Fibroblast of mammary gland (primary cell): Measurements from ENCODE around the gene CEP128.
"Not testable (repeated sequence)": the region's sequence is repeated elsewhere in the genome, so short reads cannot be mapped to it uniquely, and the experiment has no call there.

Experiments used
- DNase-seq: peaks from one replicate; pipeline ENCODE4 v3.0.0-alpha.2; 2010; ENCODE audit warnings: low read depth
- H3K4me3 ChIP-seq: 2 replicates; pipeline ENCODE4 v1.5.1; 2011; ENCODE audit warnings: low read depth, mild to moderate bottlenecking, low read length, moderate library complexity; ENCODE audit not compliant: control insufficient read depth
- CTCF ChIP-seq: conservative IDR thresholded peaks from 2 replicates; pipeline ENCODE4 v1.5.1; 2011; ENCODE audit warnings: low read depth, low read length, inconsistent platforms; ENCODE audit not compliant: control insufficient read depth, insufficient read depth

Gene CEP128

GRCh38 chr14:80927083-80927989, 14.2 kb downstream of the CEP128 start:
- DNase-seq: no peak
- no peak overlapping the region for H3K4me3 ChIP-seq
- TF ChIP-seq CTCF: no peak

GRCh38 chr14:80926397-80927082, 15.0 kb downstream of the CEP128 start:
- DNase-seq: peak; percentile 66
- no peak overlapping the region for H3K4me3 ChIP-seq
- no peak for TF ChIP-seq CTCF

GRCh38 chr14:80924365-80925103, 17.0 kb downstream of the CEP128 start:
- H3K4me3 ChIP-seq: no peak overlapping the region
- TF ChIP-seq CTCF: no peak
- DNase-seq: no peak

- H3K4me3 ChIP-seq: no peak overlapping the region
- no peak for DNase-seq
- no peak for TF ChIP-seq CTCF
These were observed 18.2 kb downstream of the CEP128 start for GRCh38 chr14:80923368-80923767.

GRCh38 chr14:80919622-80920021, 21.9 kb downstream of the CEP128 start:
- TF ChIP-seq CTCF: no peak
- H3K4me3 ChIP-seq: no peak overlapping the region
- DNase-seq: no peak

GRCh38 chr14:80912013-80912412, 29.5 kb downstream of the CEP128 start:
- not testable (repeated sequence) for DNase-seq, H3K4me3 ChIP-seq
